ENCODE results near the gene LONP2.
"Not testable (repeated sequence)": the region's sequence is repeated elsewhere in the genome, so short reads cannot be mapped to it uniquely, and the experiment has no call there.

LONP2 gene

DNA sequence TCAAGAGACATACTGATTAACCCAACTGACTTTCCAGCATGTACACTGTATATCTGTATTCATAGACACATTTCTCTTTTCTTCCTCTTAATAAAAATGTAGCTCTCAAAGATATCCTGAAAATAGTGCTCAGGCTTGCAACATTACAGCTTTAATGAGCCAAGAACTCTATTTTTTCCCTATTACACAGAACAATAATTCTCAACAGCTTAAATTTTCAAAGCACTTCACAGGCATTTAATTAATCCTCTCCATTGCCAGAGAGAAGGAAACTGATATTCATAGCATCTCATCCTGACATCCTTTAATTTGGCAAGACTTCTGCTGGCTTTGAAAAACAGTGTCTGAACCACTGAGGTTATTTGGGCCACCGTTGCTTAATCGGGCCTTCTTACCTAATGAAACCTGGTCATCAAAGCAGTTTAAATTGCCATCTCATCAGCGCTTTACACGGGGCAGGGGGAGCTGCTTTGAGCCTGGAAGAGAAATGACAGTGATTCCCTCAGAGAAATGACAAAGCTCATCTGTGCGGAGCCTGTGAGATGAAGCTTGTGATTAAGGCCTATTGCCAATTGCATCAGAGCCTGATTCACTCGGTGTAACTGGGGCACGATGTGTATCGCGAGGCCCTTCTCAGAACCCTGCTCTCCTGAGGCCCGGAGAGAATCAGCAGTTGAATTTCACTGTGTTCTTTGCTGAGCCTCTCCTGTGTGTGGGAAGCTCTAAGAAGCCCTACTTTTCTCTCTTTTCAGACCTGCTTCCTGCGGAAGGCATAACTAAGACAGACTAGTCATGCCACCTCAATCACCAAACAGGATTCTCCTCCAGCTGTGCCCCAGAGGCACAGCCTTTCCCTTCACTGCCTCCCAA lies 149.6 kb downstream of the LONP2 start:
- Histone ChIP-seq H3K27ac (no peak overlapping the region), H3K9me3 (no peaks in the 10 kb centered on the region), H3K36me3 (no peaks in the 10 kb centered on the region), H3K4me1 (no peaks in the 10 kb centered on the region), H3K27me3 (no peaks in the 10 kb centered on the region), H3K4me3 (no peak overlapping the region)
- DNase-seq = peak; percentile 72 to 74
- TF ChIP-seq, protein P1, sequence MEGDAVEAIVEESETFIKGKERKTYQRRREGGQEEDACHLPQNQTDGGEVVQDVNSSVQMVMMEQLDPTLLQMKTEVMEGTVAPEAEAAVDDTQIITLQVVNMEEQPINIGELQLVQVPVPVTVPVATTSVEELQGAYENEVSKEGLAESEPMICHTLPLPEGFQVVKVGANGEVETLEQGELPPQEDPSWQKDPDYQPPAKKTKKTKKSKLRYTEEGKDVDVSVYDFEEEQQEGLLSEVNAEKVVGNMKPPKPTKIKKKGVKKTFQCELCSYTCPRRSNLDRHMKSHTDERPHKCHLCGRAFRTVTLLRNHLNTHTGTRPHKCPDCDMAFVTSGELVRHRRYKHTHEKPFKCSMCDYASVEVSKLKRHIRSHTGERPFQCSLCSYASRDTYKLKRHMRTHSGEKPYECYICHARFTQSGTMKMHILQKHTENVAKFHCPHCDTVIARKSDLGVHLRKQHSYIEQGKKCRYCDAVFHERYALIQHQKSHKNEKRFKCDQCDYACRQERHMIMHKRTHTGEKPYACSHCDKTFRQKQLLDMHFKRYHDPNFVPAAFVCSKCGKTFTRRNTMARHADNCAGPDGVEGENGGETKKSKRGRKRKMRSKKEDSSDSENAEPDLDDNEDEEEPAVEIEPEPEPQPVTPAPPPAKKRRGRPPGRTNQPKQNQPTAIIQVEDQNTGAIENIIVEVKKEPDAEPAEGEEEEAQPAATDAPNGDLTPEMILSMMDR (IDR thresholded peaks at IDR 0.05) = no peak
- intact Hi-C loops (cut with DNase I; ENCODE audit: low total_unique reads) = no loop called here

DNA sequence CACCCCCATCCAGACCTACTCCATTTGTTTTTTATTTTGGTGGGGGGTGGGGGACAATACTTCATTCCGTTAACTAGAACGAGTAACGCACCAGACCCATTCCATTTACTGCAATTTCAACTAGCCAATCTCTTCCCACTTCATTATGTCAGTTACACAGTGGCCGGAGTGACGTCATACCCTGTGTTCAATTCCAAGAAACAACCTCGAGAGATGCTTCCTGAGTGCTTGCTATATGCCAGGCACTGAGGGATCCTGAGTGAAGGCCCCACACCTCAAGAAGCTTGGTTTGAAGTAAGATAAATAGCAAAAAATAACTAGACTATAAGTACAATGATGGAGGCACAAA lies 150.2 kb downstream of the LONP2 start:
- Histone ChIP-seq H3K4me1 (no peaks in the 10 kb centered on the region), H3K27me3 (no peaks in the 10 kb centered on the region), H3K4me3 (no peak overlapping the region), H3K9me3 (no peaks in the 10 kb centered on the region), H3K36me3 (no peaks in the 10 kb centered on the region), H3K27ac (no peak overlapping the region)
- TF ChIP-seq, protein P1 (IDR thresholded peaks at IDR 0.05) = no peak
- intact Hi-C loops (cut with DNase I; ENCODE audit: low total_unique reads) = no loop called here
- DNase-seq = no peak

DNA sequence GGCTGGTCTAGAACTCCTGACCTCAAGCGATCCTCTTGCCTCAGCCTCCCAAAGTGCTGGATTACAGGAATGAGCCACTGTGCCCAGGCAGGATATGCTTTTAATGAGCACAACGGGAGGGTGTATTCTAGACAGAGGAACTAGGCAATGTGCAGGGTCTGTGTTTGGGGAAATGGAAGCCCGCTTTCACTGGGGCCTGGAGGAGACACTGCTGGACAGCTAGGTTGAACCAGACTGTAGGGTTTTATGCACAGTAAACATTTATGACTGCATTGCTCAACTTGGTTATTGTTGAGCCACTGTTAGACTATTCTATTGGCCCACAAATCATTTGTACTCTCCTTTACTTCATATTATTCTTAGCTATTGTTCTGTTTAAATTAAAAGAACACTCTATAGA lies 151.3 kb downstream of the LONP2 start:
- Histone ChIP-seq H3K36me3 (no peaks in the 10 kb centered on the region), H3K4me1 (no peaks in the 10 kb centered on the region), H3K9me3 (no peaks in the 10 kb centered on the region), H3K27ac (no peak overlapping the region), H3K4me3 (no peak overlapping the region), H3K27me3 (no peaks in the 10 kb centered on the region)
- DNase-seq = peak in 1 of 2 donors; percentile 54
- intact Hi-C loops (cut with DNase I; ENCODE audit: low total_unique reads) = no loop called here
- TF ChIP-seq, protein P1 (IDR thresholded peaks at IDR 0.05) = no peak

DNA sequence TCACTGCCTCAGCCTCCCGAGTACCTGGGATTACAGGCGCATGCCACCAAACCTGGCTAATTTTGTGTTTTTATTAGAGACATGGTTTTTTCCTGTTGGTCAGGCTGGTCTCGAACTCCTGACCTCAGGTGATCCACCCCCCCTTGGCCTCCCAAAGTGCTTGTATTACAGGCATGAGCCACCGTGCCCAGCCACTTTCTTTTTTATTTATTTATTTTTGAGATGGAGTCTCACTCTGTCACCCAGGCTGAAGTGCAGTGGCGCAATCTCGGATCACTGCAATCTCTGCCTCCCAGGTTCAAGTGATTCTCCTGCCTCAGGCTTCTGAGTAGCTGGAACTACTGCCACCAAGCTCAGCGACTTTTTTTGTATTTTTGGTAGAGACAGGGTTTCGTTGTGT lies 158.4 kb downstream of the LONP2 start:
- intact Hi-C loops (cut with DNase I; ENCODE audit: low total_unique reads); H3K27me3 ChIP-seq; H3K4me3 ChIP-seq; H3K4me1 ChIP-seq; H3K36me3 ChIP-seq; DNase-seq; H3K27ac ChIP-seq; H3K9me3 ChIP-seq: not testable (repeated sequence)

DNA sequence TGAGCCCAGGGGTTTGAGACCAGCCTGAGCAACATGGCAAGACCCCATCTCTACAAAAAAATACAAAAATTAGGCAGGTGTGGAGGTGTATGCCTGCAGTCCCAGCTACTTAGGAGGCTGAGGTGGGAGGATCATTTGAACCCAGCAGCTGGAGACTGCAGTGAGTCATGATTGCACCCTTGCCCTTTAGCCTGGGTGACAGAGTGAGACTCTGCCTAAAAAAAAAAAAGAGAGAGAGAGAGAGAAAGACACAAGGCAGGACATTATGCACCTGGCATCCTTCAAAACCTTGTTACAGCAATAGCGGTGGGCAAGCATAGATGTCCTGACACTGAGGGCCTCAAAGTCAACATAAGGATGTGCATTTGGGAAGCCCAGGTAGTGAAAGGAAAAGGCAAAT lies 161.1 kb downstream of the LONP2 start:
- intact Hi-C loops (cut with DNase I; ENCODE audit: low total_unique reads) = no loop called here
- no peak overlapping the region for H3K4me3 ChIP-seq
- no peaks in the 10 kb centered on the region for H3K4me1 ChIP-seq
- H3K27me3 ChIP-seq = no peaks in the 10 kb centered on the region
- H3K27ac ChIP-seq = no peak overlapping the region
- no peaks in the 10 kb centered on the region for H3K36me3 ChIP-seq
- no peaks in the 10 kb centered on the region for H3K9me3 ChIP-seq
- TF ChIP-seq, protein P1 (IDR thresholded peaks at IDR 0.05) = no peak
- DNase-seq = no peak

DNA sequence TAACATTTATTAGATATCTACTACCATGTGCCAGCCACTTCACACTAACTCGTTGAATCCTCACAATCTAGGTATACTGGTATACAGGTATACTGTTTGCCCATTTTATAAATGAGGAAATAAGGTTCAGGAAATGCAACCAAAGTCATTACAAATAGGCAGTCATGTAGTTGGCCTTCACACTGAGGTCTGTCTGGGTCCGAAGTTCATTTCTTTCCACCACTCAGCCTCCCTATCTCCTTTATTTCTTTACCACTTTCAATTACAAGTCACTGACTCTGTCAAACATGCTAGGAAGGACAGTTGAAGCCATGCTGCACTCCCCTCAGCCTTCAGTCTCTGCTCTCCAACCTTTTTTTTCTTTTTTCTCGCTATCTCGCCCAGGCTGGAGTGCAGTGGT lies 161.8 kb downstream of the LONP2 start:
- Histone ChIP-seq H3K4me1 (no peaks in the 10 kb centered on the region), H3K27me3 (no peaks in the 10 kb centered on the region), H3K4me3 (no peak overlapping the region), H3K36me3 (no peaks in the 10 kb centered on the region), H3K9me3 (no peaks in the 10 kb centered on the region), H3K27ac (no peak overlapping the region)
- TF ChIP-seq, protein P1 (IDR thresholded peaks at IDR 0.05) = no peak
- no peak for DNase-seq
- intact Hi-C loops (cut with DNase I; ENCODE audit: low total_unique reads) = no loop called here
